Measurements from ENCODE around the gene GGTLC1. TPM values are rescaled to one million over a fixed set of nuclear protein-coding genes. Genes with fewer than 3 reads are reported as not detected.
A peak's percentile ranks its signal among the peaks of the same experiment; 100 is the strongest.

GGTLC1 gene
- total and polyA plus RNA-seq, 4 donors, result 4.2 to 98.4 (median 17.5) TPM

DNA sequence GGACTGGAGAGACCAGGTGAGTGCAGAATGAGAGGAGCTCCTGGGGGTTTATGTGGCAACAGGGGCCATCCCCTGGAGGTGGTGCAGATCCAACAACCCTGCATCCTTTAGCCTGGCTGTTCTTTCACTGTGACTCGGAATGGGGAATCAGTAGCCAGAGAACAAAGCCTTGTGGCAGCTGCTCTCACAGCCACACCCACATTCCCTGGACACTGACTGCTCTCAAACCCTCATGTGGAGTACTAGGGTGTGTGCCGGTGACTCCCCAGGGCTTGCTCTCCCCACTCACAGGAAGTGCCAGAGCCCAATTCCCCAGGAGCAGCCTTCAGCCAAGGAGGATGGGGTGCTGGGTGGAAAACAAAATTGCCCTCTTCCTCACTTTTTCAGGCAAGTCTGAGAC, 30.2 kb upstream of the GGTLC1 start:
- Histone ChIP-seq H3K4me3 (no peak overlapping the region), H3K27ac (ENCODE audit: low read depth in 1 of 2, low read length in 1 of 2) (no peak overlapping the region), H3K9ac (ENCODE audit: insufficient read depth in 1 of 2, low read length in 2 of 2) (no peak overlapping the region), H3K4me1 (ENCODE audit: control insufficient read depth in 5 of 5, insufficient read depth in 5 of 5, low read length in 5 of 5) (peaks cover 0 to 5% (median 0%) of the 10 kb centered on the region in 5 donors), H3K27me3 (ENCODE audit: control insufficient read depth in 3 of 3, insufficient read depth in 3 of 3, low read length in 2 of 3) (peaks cover 0 to 2% (median 0%) of the 10 kb centered on the region in 3 donors), H3K36me3 (ENCODE audit: control insufficient read depth in 4 of 4, insufficient read depth in 4 of 4, low read length in 4 of 4) (no peaks in the 10 kb centered on the region), H3K9me3 (ENCODE audit: control insufficient read depth in 4 of 4, insufficient read depth in 3 of 4, low read length in 3 of 4) (peaks cover 0 to 4% (median 0%) of the 10 kb centered on the region in 4 donors)
- 53 to 76% methylated on average over 2 of the region's 2 CpGs for WGBS, 2 donors
- no peak for DNase-seq
- ATAC-seq (ENCODE audit: insufficient read depth, low FRiP score), result peak; percentile 33
- no peak for TF ChIP-seq CTCF (IDR thresholded peaks at IDR 0.05; ENCODE audit: control extremely low read depth, extremely low read depth)

DNA sequence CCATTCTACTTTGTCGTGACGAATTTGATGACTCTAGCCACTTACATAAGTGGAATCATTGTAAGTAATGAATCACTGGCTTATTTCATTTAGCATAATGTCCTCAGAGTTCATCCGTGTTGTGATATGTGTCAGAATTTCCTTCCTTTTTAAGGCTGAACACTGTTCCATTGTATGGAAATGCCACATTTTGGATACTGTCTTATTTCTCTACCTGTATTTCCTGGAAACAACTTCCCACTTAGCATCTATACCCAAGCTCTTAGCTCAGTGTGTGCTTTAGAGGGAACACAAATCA, 28.8 kb upstream of the GGTLC1 start:
- 27 to 45% methylated on average over 3 of the region's 3 CpGs for WGBS, 2 donors
- peaks cover 0 to 5% (median 0%) of the 10 kb centered on the region in 5 donors for H3K4me1 ChIP-seq (ENCODE audit: control insufficient read depth in 5 of 5, insufficient read depth in 5 of 5, low read length in 5 of 5)
- peaks cover 0 to 2% (median 0%) of the 10 kb centered on the region in 3 donors for H3K27me3 ChIP-seq (ENCODE audit: control insufficient read depth in 3 of 3, insufficient read depth in 3 of 3, low read length in 2 of 3)
- DNase-seq, result no peak
- TF ChIP-seq CTCF (IDR thresholded peaks at IDR 0.05; ENCODE audit: control extremely low read depth, extremely low read depth), result no peak
- H3K9ac ChIP-seq (ENCODE audit: insufficient read depth in 1 of 2, low read length in 2 of 2), result no peak overlapping the region
- no peak overlapping the region for H3K27ac ChIP-seq (ENCODE audit: low read depth in 1 of 2, low read length in 1 of 2)
- H3K36me3 ChIP-seq (ENCODE audit: control insufficient read depth in 4 of 4, insufficient read depth in 4 of 4, low read length in 4 of 4), result no peaks in the 10 kb centered on the region
- ATAC-seq (ENCODE audit: insufficient read depth, low FRiP score), result no peak
- H3K4me3 ChIP-seq, result no peak overlapping the region
- H3K9me3 ChIP-seq (ENCODE audit: control insufficient read depth in 4 of 4, insufficient read depth in 3 of 4, low read length in 3 of 4), result peaks cover 0 to 4% (median 0%) of the 10 kb centered on the region in 4 donors

DNA sequence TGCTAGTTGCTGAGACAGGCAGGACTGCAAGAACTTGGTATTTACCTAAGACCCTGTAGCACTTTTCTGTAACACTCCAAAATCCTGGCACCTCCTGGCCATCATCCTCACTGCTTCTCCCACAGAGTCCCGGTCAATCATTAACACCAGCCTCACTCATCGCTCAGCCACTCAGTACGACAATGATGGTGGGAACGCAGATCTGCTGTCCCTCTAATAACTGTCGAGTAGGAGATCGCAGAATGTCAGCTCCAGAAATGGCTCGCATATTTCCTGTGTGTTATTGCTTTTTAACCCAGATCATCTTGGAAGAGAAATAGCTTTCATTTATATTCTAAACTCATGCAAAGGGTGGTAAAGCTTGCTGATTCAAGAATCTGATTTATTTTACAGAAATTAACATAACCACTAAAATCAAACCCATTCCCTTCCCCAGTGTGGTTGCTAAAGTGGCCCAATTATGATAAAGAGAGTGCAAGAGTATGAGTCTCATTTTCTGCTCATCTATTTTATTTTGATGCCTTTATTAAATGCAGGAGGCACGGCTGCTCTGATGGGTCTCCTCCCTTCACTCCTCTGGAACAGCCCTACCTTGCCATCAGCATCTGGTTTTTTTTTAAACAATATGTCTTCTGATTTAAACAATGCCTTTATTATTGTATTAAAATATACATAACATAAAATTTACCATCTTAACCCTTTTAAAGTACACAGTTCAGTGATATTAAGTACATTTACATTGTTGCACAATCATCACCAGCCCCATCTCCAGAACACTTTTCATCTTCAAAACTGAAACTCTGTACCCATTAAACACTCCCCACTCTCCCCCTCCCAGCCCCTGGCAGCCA, 28.3 kb upstream of the GGTLC1 start:
- 66 to 79% methylated on average over 8 of the region's 8 CpGs for WGBS, 2 donors
- DNase-seq (peak in 1 of 3 donors; percentile 9), ATAC-seq (ENCODE audit: insufficient read depth, low FRiP score) (no peak)
- Histone ChIP-seq H3K36me3 (ENCODE audit: control insufficient read depth in 4 of 4, insufficient read depth in 4 of 4, low read length in 4 of 4) (no peaks in the 10 kb centered on the region), H3K27me3 (ENCODE audit: control insufficient read depth in 3 of 3, insufficient read depth in 3 of 3, low read length in 2 of 3) (peaks cover 0 to 2% (median 0%) of the 10 kb centered on the region in 3 donors), H3K9ac (ENCODE audit: insufficient read depth in 1 of 2, low read length in 2 of 2) (no peak overlapping the region), H3K4me3 (no peak overlapping the region), H3K4me1 (ENCODE audit: control insufficient read depth in 5 of 5, insufficient read depth in 5 of 5, low read length in 5 of 5) (peaks cover 0 to 5% (median 0%) of the 10 kb centered on the region in 5 donors), H3K27ac (ENCODE audit: low read depth in 1 of 2, low read length in 1 of 2) (no peak overlapping the region), H3K9me3 (ENCODE audit: control insufficient read depth in 4 of 4, insufficient read depth in 3 of 4, low read length in 3 of 4) (peaks cover 0 to 4% (median 0%) of the 10 kb centered on the region in 4 donors)
- no peak for TF ChIP-seq CTCF (IDR thresholded peaks at IDR 0.05; ENCODE audit: control extremely low read depth, extremely low read depth)

Data from lung (tissue), 12 donors.